Progenitor cell of endocrine pancreas (in vitro differentiated cells): ENCODE measurements around the gene ADAMTS7. TPM values are rescaled to one million over a fixed set of nuclear protein-coding genes. Genes with fewer than 3 reads are reported as not detected.
"Not testable (repeated sequence)": the region's sequence is repeated elsewhere in the genome, so short reads cannot be mapped to it uniquely, and the experiment has no call there.

Source experiments
- DNase-seq: peaks from one replicate; pipeline ENCODE4 v3.0.0; 2021; ENCODE audit warnings: low spot score; ENCODE audit not compliant: unreplicated experiment
- H3K27ac Mint-ChIP-seq: 2 replicates; pipeline ENCODE4 v1.8.0; 2021; ENCODE audit warnings: mild to moderate bottlenecking, moderate library complexity, mixed read lengths
- H3K27me3 Mint-ChIP-seq: 2 replicates; pipeline ENCODE4 v1.8.0; 2021; ENCODE audit warnings: mixed read lengths
- H3K36me3 Mint-ChIP-seq: 2 replicates; pipeline ENCODE4 v1.8.0; 2022; ENCODE audit warnings: mixed read lengths; ENCODE audit not compliant: insufficient read depth
- H3K4me1 Mint-ChIP-seq: 2 replicates; pipeline ENCODE4 v1.8.0; 2021; ENCODE audit warnings: low read depth, mixed read lengths
- H3K4me3 Mint-ChIP-seq: 2 replicates; pipeline ENCODE4 v1.8.0; 2021; ENCODE audit warnings: low read depth, mild to moderate bottlenecking, moderate library complexity, mixed read lengths
- H3K9me3 Mint-ChIP-seq: 2 replicates; pipeline ENCODE4 v1.8.0; 2021; ENCODE audit warnings: low read depth, mixed read lengths
- CTCF ChIP-seq: fragments of 200-600 bp; sonication (generic); IDR thresholded peaks from one replicate; pipeline ENCODE4 v1.5.0; 2021; ENCODE audit warnings: antibody characterized with exemption, mild to moderate bottlenecking; ENCODE audit not compliant: unreplicated experiment
- total RNA-seq: library from RNA; stranded (reverse); gene quantifications from 2 replicates; pipeline ENCODE4 v1.2.1, GENCODE V29; 2021

Gene ADAMTS7
- total RNA-seq, 1 donor from 2014 or later = 127 TPM

DNA sequence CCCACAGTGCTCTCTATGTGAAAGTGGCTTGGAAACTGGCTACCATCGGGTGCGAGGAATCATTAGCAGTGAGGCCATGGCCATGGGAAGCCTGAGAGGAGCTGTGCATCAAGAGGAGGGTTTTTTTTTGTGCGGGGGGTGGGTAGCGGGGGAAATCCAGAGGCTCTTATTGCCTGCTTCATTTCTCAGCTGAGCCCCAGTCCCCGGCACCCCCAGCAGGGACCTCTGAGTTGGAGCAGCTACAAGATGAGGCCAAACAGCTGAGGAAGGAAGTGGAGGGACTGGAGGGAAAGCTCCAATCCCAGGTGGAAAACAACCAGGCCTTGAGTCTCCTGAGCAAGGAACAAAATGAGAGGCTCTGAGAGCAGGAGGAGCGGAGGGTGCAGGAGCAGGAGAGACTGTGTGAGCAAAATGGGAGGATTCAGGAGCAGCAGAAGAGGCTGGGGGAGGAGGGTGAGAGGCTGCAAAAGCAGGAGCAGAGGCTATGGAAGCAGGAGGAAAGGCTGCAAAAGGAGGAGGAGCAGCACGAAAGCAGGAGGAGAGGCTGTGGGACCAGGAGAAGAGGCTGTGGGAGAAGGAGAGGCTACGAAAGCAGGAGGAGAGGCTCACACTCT, 76.7 kb downstream of the ADAMTS7 start:
- no peaks in the 10 kb centered on the region for H3K9me3 Mint-ChIP-seq
- no peak overlapping the region for H3K4me3 Mint-ChIP-seq
- H3K27me3 Mint-ChIP-seq = peaks cover 38% of the 10 kb centered on the region
- DNase-seq = no peak
- no peak for TF ChIP-seq CTCF
- no peaks in the 10 kb centered on the region for H3K36me3 Mint-ChIP-seq
- no peak overlapping the region for H3K27ac Mint-ChIP-seq
- no peaks in the 10 kb centered on the region for H3K4me1 Mint-ChIP-seq

- H3K36me3 Mint-ChIP-seq = no peaks in the 10 kb centered on the region
- no peaks in the 10 kb centered on the region for H3K9me3 Mint-ChIP-seq
- H3K27ac Mint-ChIP-seq = no peak overlapping the region
- no peak for TF ChIP-seq CTCF
- DNase-seq = no peak
- H3K4me1 Mint-ChIP-seq = no peaks in the 10 kb centered on the region
- no peak overlapping the region for H3K4me3 Mint-ChIP-seq
- peaks cover 41% of the 10 kb centered on the region for H3K27me3 Mint-ChIP-seq
Measured at GRCh38 chr15:78732634-78733033, 78.6 kb downstream of the ADAMTS7 start.

- H3K9me3 Mint-ChIP-seq = no peaks in the 10 kb centered on the region
- no peak overlapping the region for H3K4me3 Mint-ChIP-seq
- H3K4me1 Mint-ChIP-seq = no peaks in the 10 kb centered on the region
- H3K27me3 Mint-ChIP-seq = peaks cover 40% of the 10 kb centered on the region
- no peak for DNase-seq
- no peak overlapping the region for H3K27ac Mint-ChIP-seq
- TF ChIP-seq CTCF = no peak
- no peaks in the 10 kb centered on the region for H3K36me3 Mint-ChIP-seq
Measured at GRCh38 chr15:78730955-78731354, 80.3 kb downstream of the ADAMTS7 start.

GRCh38 chr15:78728427-78728826, 82.8 kb downstream of the ADAMTS7 start:
- H3K27me3 Mint-ChIP-seq = peaks cover 23% of the 10 kb centered on the region
- not testable (repeated sequence) for H3K9me3 Mint-ChIP-seq, DNase-seq, H3K27ac Mint-ChIP-seq, H3K4me3 Mint-ChIP-seq, H3K36me3 Mint-ChIP-seq, H3K4me1 Mint-ChIP-seq

DNA sequence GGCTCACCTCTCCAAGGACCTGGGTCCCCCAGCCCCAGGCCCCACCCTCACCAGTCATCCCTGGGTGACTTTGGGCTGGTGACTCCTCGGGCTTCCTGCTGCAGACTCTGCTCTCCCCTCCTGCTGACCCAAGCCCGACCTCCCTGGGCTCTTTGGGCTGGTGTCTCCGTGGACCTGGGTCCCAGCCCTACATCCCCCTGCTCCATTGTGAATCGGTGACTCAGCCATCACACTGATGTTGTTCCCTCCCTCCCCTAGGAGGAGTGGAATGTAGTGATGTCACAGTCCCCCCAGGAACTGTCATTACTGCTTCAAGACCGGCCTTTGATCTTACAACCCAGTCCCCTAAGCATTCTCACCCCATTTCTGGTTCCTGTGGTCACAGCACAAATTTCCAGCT, 83.7 kb downstream of the ADAMTS7 start:
- TF ChIP-seq CTCF = no peak
- no peak for DNase-seq
- peaks cover 19% of the 10 kb centered on the region for H3K27me3 Mint-ChIP-seq
- H3K27ac Mint-ChIP-seq = peak overlapping the region; percentile 28
- H3K4me1 Mint-ChIP-seq = no peaks in the 10 kb centered on the region
- H3K4me3 Mint-ChIP-seq = no peak overlapping the region
- H3K9me3 Mint-ChIP-seq = no peaks in the 10 kb centered on the region
- no peaks in the 10 kb centered on the region for H3K36me3 Mint-ChIP-seq

- no peak overlapping the region for H3K27ac Mint-ChIP-seq
- H3K4me3 Mint-ChIP-seq = no peak overlapping the region
- DNase-seq = no peak
Measured at GRCh38 chr15:78726870-78727551, 84.3 kb downstream of the ADAMTS7 start.

GRCh38 chr15:78719819-78720450, 91.3 kb downstream of the ADAMTS7 start:
- H3K36me3 Mint-ChIP-seq, H3K9me3 Mint-ChIP-seq, H3K27ac Mint-ChIP-seq, DNase-seq, H3K4me1 Mint-ChIP-seq, H3K4me3 Mint-ChIP-seq: not testable (repeated sequence)
- peaks cover 14% of the 10 kb centered on the region for H3K27me3 Mint-ChIP-seq

More at GRCh38 chr15:78726870-78727551, 84.3 kb downstream of the ADAMTS7 start:
- Mint-ChIP-seq H3K27me3 (peaks cover 13% of the 10 kb centered on the region), H3K9me3 (no peaks in the 10 kb centered on the region), H3K36me3 (no peaks in the 10 kb centered on the region), H3K4me1 (no peaks in the 10 kb centered on the region)
- no peak for TF ChIP-seq CTCF
